NCI-H1092 (cell line): ENCODE measurements around the gene FYN.
A peak's percentile ranks its signal among the peaks of the same experiment; 100 is the strongest.

Experiments
- DNase-seq: peaks from one replicate; lab custom pipeline; 2025; lab: John Stamatoyannopoulos, UW

Gene FYN

GRCh38 chr6:111725446-111726112 lies 147.7 kb downstream of the FYN start:
- DNase-seq: no peak

GRCh38 chr6:111724505-111724904 lies 148.7 kb downstream of the FYN start:
- DNase-seq: no peak

GRCh38 chr6:111724039-111724438 lies 149.2 kb downstream of the FYN start:
- DNase-seq: no peak

GRCh38 chr6:111723412-111723970 lies 149.8 kb downstream of the FYN start:
- no peak for DNase-seq

GRCh38 chr6:111722179-111722731 lies 151.0 kb downstream of the FYN start:
- no peak for DNase-seq

- no peak for DNase-seq
Observed at GRCh38 chr6:111721753-111722154, 151.5 kb downstream of the FYN start.

GRCh38 chr6:111720931-111721496 lies 152.2 kb downstream of the FYN start:
- DNase-seq: no peak

GRCh38 chr6:111718990-111719389 lies 154.3 kb downstream of the FYN start:
- DNase-seq: no peak

GRCh38 chr6:111718326-111718725 lies 154.9 kb downstream of the FYN start:
- DNase-seq: no peak

- no peak for DNase-seq
Observed at GRCh38 chr6:111717621-111718020, 155.6 kb downstream of the FYN start.

GRCh38 chr6:111716325-111716724 lies 156.9 kb downstream of the FYN start:
- DNase-seq: no peak

GRCh38 chr6:111715321-111715720 lies 157.9 kb downstream of the FYN start:
- DNase-seq: peak; percentile 23

- no peak for DNase-seq
Observed at GRCh38 chr6:111714416-111715270, 158.6 kb downstream of the FYN start.

- DNase-seq: no peak
Observed at GRCh38 chr6:111713811-111714210, 159.4 kb downstream of the FYN start.

GRCh38 chr6:111713236-111713635 lies 160.0 kb downstream of the FYN start:
- no peak for DNase-seq

- DNase-seq: no peak
Observed at GRCh38 chr6:111711984-111712752, 161.1 kb downstream of the FYN start.

GRCh38 chr6:111711476-111711875 lies 161.8 kb downstream of the FYN start:
- peak; percentile 64 for DNase-seq

- no peak for DNase-seq
Observed at GRCh38 chr6:111710911-111711310, 162.3 kb downstream of the FYN start.

- no peak for DNase-seq
Observed at GRCh38 chr6:111710439-111710838, 162.8 kb downstream of the FYN start.

GRCh38 chr6:111709615-111710398 lies 163.4 kb downstream of the FYN start:
- peak; percentile 71 for DNase-seq

- no peak for DNase-seq
Observed at GRCh38 chr6:111709201-111709600, 164.1 kb downstream of the FYN start.
